Neural cell (in vitro differentiated cells): ENCODE results near the gene NPSR1. TPM values are rescaled to one million over a fixed set of nuclear protein-coding genes. Genes with fewer than 3 reads are reported as not detected.

Experiments
- H2AFZ ChIP-seq: fragments of 200-600, 300-800 bp; sonication (generic), shearing (Covaris generic); 2 replicates; pipeline ENCODE4 v1.6.0; 2014; ENCODE audit warnings: low read depth, mild to moderate bottlenecking, antibody characterized with exemption, low read length, moderate library complexity
- H3F3A ChIP-seq: fragments of 200-600 bp; shearing (Covaris generic); 2 replicates; pipeline ENCODE4 v1.6.1; 2016; ENCODE audit warnings: mild to moderate bottlenecking, moderate library complexity, mixed read lengths, antibody characterized with exemption, low read length; ENCODE audit not compliant: insufficient read depth, poor library complexity, severe bottlenecking
- H3K27ac ChIP-seq: fragments of 200-600, 300-800 bp; sonication (generic), shearing (Covaris generic); 2 replicates; pipeline ENCODE4 v1.5.1; 2014; ENCODE audit warnings: mild to moderate bottlenecking, low read length, moderate library complexity
- H3K27me3 ChIP-seq: fragments of 300-800, 200-600 bp; sonication (generic), shearing (Covaris generic); 2 replicates; pipeline ENCODE4 v1.6.0; 2014; ENCODE audit warnings: mild to moderate bottlenecking, low read depth, low read length, moderate library complexity; ENCODE audit not compliant: insufficient read depth
- H3K36me3 ChIP-seq: fragments of 300-800, 200-600 bp; sonication (generic), shearing (Covaris generic); 2 replicates; pipeline ENCODE4 v1.5.1; 2014; ENCODE audit warnings: mild to moderate bottlenecking, antibody characterized with exemption, low read length, moderate library complexity; ENCODE audit not compliant: insufficient read depth
- H3K4me2 ChIP-seq: fragments of 300-800, 200-600 bp; sonication (generic), shearing (Covaris generic); 2 replicates; pipeline ENCODE4 v1.6.0; 2014; ENCODE audit warnings: mild to moderate bottlenecking, low read length
- H3K4me3 ChIP-seq: fragments of 300-800, 200-600 bp; sonication (generic), shearing (Covaris generic); 2 replicates; pipeline ENCODE4 v1.5.1; 2014; ENCODE audit warnings: mild to moderate bottlenecking, low read length, moderate library complexity
- H3K79me2 ChIP-seq: fragments of 200-600 bp; shearing (Covaris generic); replicated peaks from 2 replicates; pipeline ENCODE4 v1.6.0; 2014; ENCODE audit warnings: mild to moderate bottlenecking, low read length, moderate library complexity; ENCODE audit not compliant: insufficient read depth
- H3K9ac ChIP-seq: fragments of 300-800, 200-600 bp; sonication (generic), shearing (Covaris generic); 2 replicates; pipeline ENCODE4 v1.6.1; 2016; ENCODE audit warnings: mild to moderate bottlenecking, low read length, mixed read lengths
- H3K9me2 ChIP-seq: fragments of 200-600 bp; shearing (Covaris generic); 2 replicates; pipeline ENCODE4 v1.6.1; 2016; ENCODE audit warnings: mild to moderate bottlenecking, low read length, mixed read lengths; ENCODE audit not compliant: insufficient read depth
- H3K9me3 ChIP-seq: fragments of 200-600, 300-800 bp; sonication (generic), shearing (Covaris generic); 2 replicates; pipeline ENCODE4 v1.6.1; 2016; ENCODE audit warnings: mild to moderate bottlenecking, mixed run types, low read length, moderate library complexity, mixed read lengths
- H4K20me1 ChIP-seq: fragments of 200-600 bp; shearing (Covaris generic); 2 replicates; pipeline ENCODE4 v1.6.1; 2016; ENCODE audit warnings: mild to moderate bottlenecking, mixed run types; ENCODE audit not compliant: insufficient read depth
- CTCF ChIP-seq: fragments of 450-650 bp; IDR thresholded peaks from 2 replicates; pipeline ENCODE4 v1.5.1; 2014; ENCODE audit warnings: antibody characterized with exemption, mild to moderate bottlenecking, moderate library complexity; ENCODE audit not compliant: poor library complexity, severe bottlenecking
- EP300 ChIP-seq: fragments of 450-650 bp; conservative IDR thresholded peaks from 2 replicates; pipeline ENCODE4 v1.6.1; 2014; ENCODE audit warnings: antibody characterized with exemption, mild to moderate bottlenecking, moderate library complexity; ENCODE audit not compliant: poor library complexity, severe bottlenecking
- EZH2 ChIP-seq: fragments of 200-600, 300-800 bp; shearing (Covaris generic), sonication (generic); IDR thresholded peaks from 2 replicates; pipeline ENCODE4 v1.6.1; 2014; ENCODE audit warnings: antibody characterized with exemption, low read length, borderline replicate concordance, mild to moderate bottlenecking; ENCODE audit not compliant: insufficient read depth, poor library complexity, severe bottlenecking
- MXI1 ChIP-seq: fragments of 450-650 bp; conservative IDR thresholded peaks from 2 replicates; pipeline ENCODE4 v1.6.1; 2014; ENCODE audit warnings: antibody characterized with exemption, mild to moderate bottlenecking; ENCODE audit not compliant: poor library complexity, severe bottlenecking
- POLR2AphosphoS5 ChIP-seq: IDR thresholded peaks from 2 replicates; pipeline ENCODE4 v1.6.1; 2012
- RAD21 ChIP-seq: fragments of 450-650 bp; conservative IDR thresholded peaks from 2 replicates; pipeline ENCODE4 v1.6.1; 2014; ENCODE audit warnings: antibody characterized with exemption, mild to moderate bottlenecking, moderate library complexity
- REST ChIP-seq: IDR thresholded peaks from 2 replicates; pipeline ENCODE4 v1.6.1; 2012; ENCODE audit warnings: borderline replicate concordance
- SMC3 ChIP-seq: fragments of 450-650 bp; conservative IDR thresholded peaks from 2 replicates; pipeline ENCODE4 v1.6.1; 2014; ENCODE audit warnings: antibody characterized with exemption, mild to moderate bottlenecking, moderate library complexity; ENCODE audit not compliant: poor library complexity
- TAF1 ChIP-seq: IDR thresholded peaks from 2 replicates; pipeline ENCODE4 v1.6.1; 2012; ENCODE audit warnings: low read depth
- polyA plus RNA-seq: library from polyadenylated mRNA; depleted of rRNA; stranded (reverse); fragments of >200 nt; gene quantifications from 2 replicates; pipeline ENCODE4 v1.2.3, GENCODE V29; 2014

The NPSR1 gene
- polyA plus RNA-seq, 1 donor from 2014 or later, result not detected

- Histone ChIP-seq H3K4me3 (no peak overlapping the region), H4K20me1 (no peaks in the 10 kb centered on the region), H3K36me3 (no peaks in the 10 kb centered on the region), H3K9ac (no peak overlapping the region), H2AFZ (no peak overlapping the region), H3K79me2 (no peaks in the 10 kb centered on the region), H3F3A (no peaks in the 10 kb centered on the region), H3K4me2 (no peak overlapping the region), H3K27ac (no peak overlapping the region), H3K9me2 (no peaks in the 10 kb centered on the region), H3K27me3 (no peaks in the 10 kb centered on the region), H3K9me3 (no peaks in the 10 kb centered on the region)
- no peak for TF ChIP-seq CTCF
- peak; percentile 26 for TF ChIP-seq POLR2AphosphoS5
- no peak for TF ChIP-seq MXI1
- TF ChIP-seq REST, result no peak
- TF ChIP-seq RAD21, result no peak
These were observed 98.0 kb downstream of the NPSR1 start for GRCh38 chr7:34756025-34756437.

- no peaks in the 10 kb centered on the region for H3K36me3 ChIP-seq
- H3F3A ChIP-seq, result no peaks in the 10 kb centered on the region
- no peak overlapping the region for H3K27ac ChIP-seq
- H3K9ac ChIP-seq, result no peak overlapping the region
- H3K4me3 ChIP-seq, result no peak overlapping the region
- no peaks in the 10 kb centered on the region for H3K9me2 ChIP-seq
- no peak overlapping the region for H2AFZ ChIP-seq
- H3K4me2 ChIP-seq, result no peak overlapping the region
- H4K20me1 ChIP-seq, result no peaks in the 10 kb centered on the region
- H3K79me2 ChIP-seq, result no peaks in the 10 kb centered on the region
- no peak for TF ChIP-seq EP300
- no peak for TF ChIP-seq CTCF
- no peak for TF ChIP-seq MXI1
- TF ChIP-seq REST, result no peak
- TF ChIP-seq EZH2, result no peak
- TF ChIP-seq TAF1, result no peak
- no peak for TF ChIP-seq RAD21
- TF ChIP-seq POLR2AphosphoS5, result no peak
- no peak for TF ChIP-seq SMC3
- H3K27me3 ChIP-seq, result no peaks in the 10 kb centered on the region
- H3K9me3 ChIP-seq, result no peaks in the 10 kb centered on the region
These were observed 98.7 kb downstream of the NPSR1 start for GRCh38 chr7:34756691-34757090.
